AG10803 (cell line): ENCODE measurements around the gene FEZF2.

Experiments used
- DNase-seq: peaks from one replicate; pipeline ENCODE4 v3.0.0; 2010; ENCODE audit warnings: low read depth
- H3K4me3 ChIP-seq: 2 replicates; pipeline ENCODE4 v1.5.1; 2011; ENCODE audit warnings: mild to moderate bottlenecking, low read length, control low read depth
- CTCF ChIP-seq: conservative IDR thresholded peaks from 2 replicates; pipeline ENCODE4 v1.5.1; 2011; ENCODE audit warnings: mild to moderate bottlenecking, low read length, control low read depth, inconsistent platforms

FEZF2 gene

GRCh38 chr3:62332835-62333244 is 40.5 kb downstream of the FEZF2 start:
- no peak overlapping the region for H3K4me3 ChIP-seq
- peak; percentile 58 for TF ChIP-seq CTCF
- peak; percentile 26 for DNase-seq

GRCh38 chr3:62332017-62332416 is 41.3 kb downstream of the FEZF2 start:
- no peak for TF ChIP-seq CTCF
- H3K4me3 ChIP-seq, result no peak overlapping the region
- DNase-seq, result no peak

- no peak overlapping the region for H3K4me3 ChIP-seq
- no peak for DNase-seq
- TF ChIP-seq CTCF, result no peak
Observed at GRCh38 chr3:62329971-62330370, 43.4 kb downstream of the FEZF2 start.

- no peak for TF ChIP-seq CTCF
- DNase-seq, result no peak
- no peak overlapping the region for H3K4me3 ChIP-seq
Observed at GRCh38 chr3:62325896-62326295, 47.5 kb downstream of the FEZF2 start.

GRCh38 chr3:62323241-62323640 is 50.1 kb downstream of the FEZF2 start:
- no peak for TF ChIP-seq CTCF
- H3K4me3 ChIP-seq, result no peak overlapping the region

More at GRCh38 chr3:62323241-62323640, 50.1 kb downstream of the FEZF2 start:
- no peak for DNase-seq
